DMS114 treated with DMSO at 0.1 percent for 48 hours (cell line): ENCODE data around the gene CA7.
"Not testable (repeated sequence)": the region's sequence is repeated elsewhere in the genome, so short reads cannot be mapped to it uniquely, and the experiment has no call there.

Experiments
- DNase-seq: peaks from one replicate; lab custom pipeline; 2025; ENCODE audit not compliant: unreplicated experiment; lab: John Stamatoyannopoulos, UW

The CA7 gene

GRCh38 chr16:66895999-66896398 is 51.8 kb downstream of the CA7 start:
- DNase-seq, result no peak

DNA sequence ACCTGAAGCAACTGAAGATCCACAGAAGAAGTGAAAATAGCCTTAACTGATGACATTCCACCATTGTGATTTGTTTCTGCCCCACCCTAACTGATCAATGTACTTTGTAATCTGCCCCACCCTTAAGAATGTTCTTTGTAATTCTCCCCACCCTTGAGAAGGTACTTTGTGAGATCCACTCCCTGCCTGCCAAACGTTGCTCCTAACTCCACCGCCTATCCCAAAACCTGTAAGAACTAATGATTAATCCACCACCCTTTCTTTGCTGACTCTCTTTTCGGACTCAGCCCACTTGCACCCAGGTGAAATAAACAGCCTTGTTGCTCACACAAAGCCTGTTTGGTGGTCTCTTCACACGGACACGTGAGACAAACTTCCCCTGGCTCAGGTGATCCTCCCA is 52.5 kb downstream of the CA7 start:
- not testable (repeated sequence) for DNase-seq

GRCh38 chr16:66898207-66898606 is 54.0 kb downstream of the CA7 start:
- no peak for DNase-seq

GRCh38 chr16:66898933-66899309 is 54.7 kb downstream of the CA7 start:
- no peak for DNase-seq

DNA sequence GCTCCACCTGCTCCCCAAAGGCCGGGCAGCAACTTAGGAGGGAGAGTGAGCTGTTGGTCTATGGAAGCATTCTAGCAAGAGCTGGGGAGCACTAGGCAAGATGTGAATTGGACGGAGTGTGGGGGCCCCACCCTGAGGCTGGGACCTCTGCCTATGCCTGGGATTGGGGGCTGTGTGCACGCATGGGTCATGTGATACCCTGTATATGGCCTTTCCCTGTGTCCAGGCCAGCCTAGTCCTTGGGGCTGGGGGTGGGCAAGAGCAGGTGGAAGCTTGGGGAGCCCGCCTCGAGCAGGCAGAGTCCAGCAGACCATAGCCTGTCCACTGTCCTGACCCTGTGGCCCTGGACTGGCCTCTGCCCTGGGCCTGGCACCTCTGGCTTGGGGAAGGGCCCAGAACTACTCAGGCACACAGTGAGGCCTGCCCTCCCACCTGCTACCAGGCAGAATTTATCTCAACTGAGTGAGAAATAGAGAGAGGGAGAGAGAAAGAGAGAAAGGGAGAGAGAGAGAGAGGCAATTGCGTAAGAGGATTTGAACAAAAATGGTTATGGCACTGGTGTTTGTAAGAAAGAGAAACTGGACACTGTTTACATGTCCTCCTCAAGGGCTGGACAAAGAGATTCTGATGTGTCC is 55.2 kb downstream of the CA7 start:
- no peak for DNase-seq

GRCh38 chr16:66899945-66900710 is 55.9 kb downstream of the CA7 start:
- no peak for DNase-seq

DNA sequence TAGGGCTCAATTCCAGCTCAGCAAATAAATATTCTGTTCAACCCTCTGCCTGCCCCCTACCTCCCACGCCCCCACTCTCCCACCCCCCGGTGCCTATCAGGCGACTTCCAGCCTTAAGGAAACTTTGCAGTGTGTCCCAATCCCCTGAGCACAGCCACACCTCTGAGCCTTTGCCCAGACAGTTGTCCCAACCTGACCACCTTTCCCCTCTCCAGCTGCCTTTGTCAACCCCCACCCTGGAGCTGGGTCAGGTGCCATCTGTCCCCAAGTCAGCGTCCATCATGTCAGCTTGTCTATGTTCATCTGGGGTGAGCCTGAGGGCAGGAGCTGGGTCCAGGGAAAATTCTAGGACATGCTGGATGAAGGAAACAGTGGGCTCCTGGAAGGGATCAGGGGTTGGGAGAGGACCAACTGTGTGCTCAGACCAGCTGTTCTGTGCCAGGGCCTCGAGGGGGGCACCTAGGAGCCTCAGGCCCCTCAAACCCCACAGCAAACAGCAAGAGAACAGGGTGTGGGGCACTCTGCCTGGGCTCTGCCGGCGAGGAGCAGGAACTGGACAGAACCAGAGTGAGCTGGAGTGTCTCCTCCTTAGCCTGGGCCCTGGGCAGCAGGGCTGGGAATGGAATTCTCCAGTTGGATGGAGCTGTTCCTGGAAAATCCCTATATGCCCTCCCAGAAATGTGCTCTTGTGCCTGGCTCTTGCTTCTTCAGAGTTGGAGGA is 56.7 kb downstream of the CA7 start:
- DNase-seq, result no peak

GRCh38 chr16:66901626-66902025 is 57.4 kb downstream of the CA7 start:
- no peak for DNase-seq

DNA sequence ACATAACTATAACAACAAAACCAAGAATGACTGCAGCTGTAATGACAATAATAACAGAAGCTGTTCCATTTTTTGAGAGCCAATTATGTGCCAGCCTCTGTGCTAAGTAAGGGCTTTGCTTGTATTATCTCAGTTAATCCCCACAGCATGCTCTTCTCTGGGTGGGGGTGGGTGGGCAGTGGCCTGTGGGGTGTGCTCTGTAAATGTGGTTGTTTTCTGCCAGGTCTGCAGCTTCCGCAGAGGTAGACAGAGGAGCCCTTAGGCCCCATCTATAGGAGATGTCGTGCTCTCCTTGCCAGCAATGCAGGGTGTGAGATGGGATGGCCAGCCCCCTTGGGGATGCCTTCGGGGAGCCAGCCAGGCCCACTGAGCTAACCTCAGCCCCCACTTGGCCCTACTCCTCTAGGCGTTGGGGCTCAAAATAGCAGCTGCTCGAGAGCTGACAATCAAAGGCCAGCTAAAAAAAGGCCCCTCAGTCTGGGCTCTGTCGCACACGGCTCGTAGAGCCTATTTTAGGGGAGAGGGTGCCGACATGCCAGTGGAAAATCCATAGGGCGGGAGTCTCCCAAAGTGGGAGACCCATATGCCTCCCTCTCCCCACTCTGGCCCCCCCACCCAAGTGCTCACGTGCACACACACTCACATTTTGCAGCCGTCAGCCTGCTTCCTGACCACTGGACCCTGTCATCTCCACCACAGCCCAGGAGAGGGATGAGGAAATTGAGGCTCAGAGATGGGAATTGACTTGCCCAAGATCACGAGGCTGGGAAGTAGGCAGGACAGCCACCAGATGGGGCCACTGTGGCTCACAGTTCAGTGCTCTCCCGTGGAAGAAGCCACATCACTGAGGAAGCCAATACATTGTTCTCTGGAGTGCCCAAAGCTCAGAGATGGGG is 58.7 kb downstream of the CA7 start:
- DNase-seq, result no peak
